ENCODE results near the gene HTR3E.

- TF ChIP-seq POLR2AphosphoS5 (IDR thresholded peaks at IDR 0.05) (no peak), CTCF (IDR thresholded peaks at IDR 0.05) (no peak)
These were observed 15.6 kb upstream of the HTR3E start for GRCh38 chr3:184081116-184081830.
